K562 treated with DMSO at 1 percent for 48 hours (cell line): ENCODE measurements around the gene SSRP1. TPM values are rescaled to one million over a fixed set of nuclear protein-coding genes. Genes with fewer than 3 reads are reported as not detected.

Experiments used
- total RNA-seq: library from RNA; unstranded; fragments of 300-600 nt; gene quantifications from 2 replicates; pipeline ENCODE4 v1.2.3, GENCODE V29; 2022; ENCODE audit warnings: low replicate concordance; ENCODE audit errors: extremely low read depth

The SSRP1 gene
- total RNA-seq, result not detected in 2 replicates

GRCh38 chr11:57335343-57336110 lies at the start of gene SSRP1:
TSS of gene SSRP1 (minus strand) at chr11:57335892. CDS start at chr11:57335121, 771 bp downstream.

GRCh38 chr11:57380975-57381374 lies 45.3 kb upstream of the SSRP1 start, which contains the start of gene PRG3:
TSS of gene PRG3 (minus strand) at chr11:57381150. CDS start at chr11:57380708, 442 bp downstream.

GRCh38 chr11:57338142-57338541 lies 2.5 kb upstream of the SSRP1 start, which contains the start of gene P2RX3:
TSS of gene P2RX3 (plus strand) at chr11:57338352. CDS start at chr11:57338551, 199 bp downstream.

GRCh38 chr11:57324886-57325734 lies 10.6 kb downstream of the SSRP1 start, which contains the start of gene TNKS1BP1:
TSS of gene TNKS1BP1 (minus strand) at chr11:57324952. CDS start at chr11:57321885, 3,067 bp downstream.

Other genes starting within 250 kb of the SSRP1 start
- gene LRRC55, start 153.9 kb downstream of the SSRP1 start, total RNA-seq, result not detected in 2 replicates
- not detected in 2 replicates for gene APLNR, start 98.6 kb downstream of the SSRP1 start, total RNA-seq
- gene TNKS1BP1, start 10.9 kb downstream of the SSRP1 start, total RNA-seq, result not detected in 2 replicates
- not detected in 2 replicates for gene P2RX3, start 2.5 kb upstream of the SSRP1 start, total RNA-seq
- not detected in 2 replicates for gene PRG3, start 45.3 kb upstream of the SSRP1 start, total RNA-seq
- gene PRG2, start 54.8 kb upstream of the SSRP1 start, total RNA-seq, result not detected in 2 replicates
- not detected in 2 replicates for gene SLC43A3, start 91.2 kb upstream of the SSRP1 start, total RNA-seq
- not detected in 2 replicates for gene RTN4RL2, start 124.6 kb upstream of the SSRP1 start, total RNA-seq
- gene SLC43A1, start 179.8 kb upstream of the SSRP1 start, total RNA-seq, result not detected in 2 replicates
- not detected in 2 replicates for gene TIMM10, start 194.9 kb upstream of the SSRP1 start, total RNA-seq
- not detected in 2 replicates for gene SMTNL1, start 201.7 kb upstream of the SSRP1 start, total RNA-seq
- gene UBE2L6, start 231.8 kb upstream of the SSRP1 start, total RNA-seq, result not detected in 2 replicates